ENCODE measurements around the gene WEE1.

DNA sequence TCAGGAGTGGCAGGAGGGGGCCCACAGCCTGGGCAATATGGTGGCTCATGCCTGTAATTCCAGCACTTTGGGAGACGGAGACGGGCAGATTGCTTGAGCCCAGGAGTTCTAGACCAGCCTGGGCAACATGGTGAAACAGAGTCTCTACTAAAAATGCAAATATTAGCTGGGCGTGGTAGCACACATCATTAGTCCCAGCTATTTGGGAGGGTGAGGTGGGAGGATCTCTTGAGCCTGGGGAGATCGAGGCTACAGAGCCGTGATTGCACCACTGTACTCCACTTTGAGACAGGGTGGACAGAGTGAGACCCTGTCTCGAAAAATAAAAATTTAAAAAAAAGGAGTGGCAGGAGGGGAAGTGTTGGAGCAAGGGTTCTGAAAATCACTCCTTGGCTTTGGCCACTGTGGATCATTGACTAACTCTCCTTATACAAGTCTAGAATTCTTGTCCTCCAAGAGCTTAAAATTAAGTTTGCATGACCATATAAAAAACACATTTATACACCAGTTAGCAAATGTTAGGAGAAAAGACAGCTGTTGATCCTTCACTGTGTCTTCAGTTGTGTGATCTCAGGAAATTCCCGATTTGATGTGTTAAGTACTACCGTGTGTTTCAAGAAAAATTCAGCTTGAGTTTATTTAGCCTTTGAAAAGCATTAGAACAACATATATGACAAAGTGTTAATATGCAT, 2.3 kb upstream of the WEE1 start:
- no peak for TF ChIP-seq POLR2A (IDR thresholded peaks at IDR 0.05)
- TF ChIP-seq, protein P1, sequence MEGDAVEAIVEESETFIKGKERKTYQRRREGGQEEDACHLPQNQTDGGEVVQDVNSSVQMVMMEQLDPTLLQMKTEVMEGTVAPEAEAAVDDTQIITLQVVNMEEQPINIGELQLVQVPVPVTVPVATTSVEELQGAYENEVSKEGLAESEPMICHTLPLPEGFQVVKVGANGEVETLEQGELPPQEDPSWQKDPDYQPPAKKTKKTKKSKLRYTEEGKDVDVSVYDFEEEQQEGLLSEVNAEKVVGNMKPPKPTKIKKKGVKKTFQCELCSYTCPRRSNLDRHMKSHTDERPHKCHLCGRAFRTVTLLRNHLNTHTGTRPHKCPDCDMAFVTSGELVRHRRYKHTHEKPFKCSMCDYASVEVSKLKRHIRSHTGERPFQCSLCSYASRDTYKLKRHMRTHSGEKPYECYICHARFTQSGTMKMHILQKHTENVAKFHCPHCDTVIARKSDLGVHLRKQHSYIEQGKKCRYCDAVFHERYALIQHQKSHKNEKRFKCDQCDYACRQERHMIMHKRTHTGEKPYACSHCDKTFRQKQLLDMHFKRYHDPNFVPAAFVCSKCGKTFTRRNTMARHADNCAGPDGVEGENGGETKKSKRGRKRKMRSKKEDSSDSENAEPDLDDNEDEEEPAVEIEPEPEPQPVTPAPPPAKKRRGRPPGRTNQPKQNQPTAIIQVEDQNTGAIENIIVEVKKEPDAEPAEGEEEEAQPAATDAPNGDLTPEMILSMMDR (IDR thresholded peaks at IDR 0.05) = no peak
- TF ChIP-seq EP300 (IDR thresholded peaks at IDR 0.05) = no peak
